ENCODE results near the gene LANCL1.
"Not testable (repeated sequence)": the region's sequence is repeated elsewhere in the genome, so short reads cannot be mapped to it uniquely, and the experiment has no call there.

Gene LANCL1

DNA sequence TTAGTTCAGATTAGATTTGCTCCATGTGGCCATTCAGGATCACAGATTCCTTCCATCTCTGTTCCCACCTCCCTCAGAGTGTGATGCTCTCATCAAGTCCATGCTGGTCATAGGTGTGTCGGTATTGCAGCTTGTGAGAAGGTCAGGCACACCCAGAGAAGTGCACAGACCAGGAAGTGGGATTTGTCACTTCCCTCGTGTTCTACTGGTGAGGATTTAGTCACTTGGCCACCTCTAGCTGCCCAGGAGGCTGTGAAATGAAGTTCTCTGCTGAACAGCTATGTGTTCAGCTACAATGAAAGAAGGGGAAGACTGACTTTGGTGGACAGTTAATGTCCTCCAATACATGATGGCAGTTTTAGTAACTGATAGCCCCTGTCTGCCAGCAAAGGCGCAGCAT is 3.5 kb upstream of the LANCL1 start:
- peaks cover 10% of the 10 kb centered on the region for H3K36me3 Mint-ChIP-seq (ENCODE audit: insufficient read depth)
- H3K4me3 Mint-ChIP-seq: peak overlapping the region; percentile 18 to 23
- no peak for ATAC-seq (replicated peaks)
- H3K27me3 Mint-ChIP-seq: no peaks in the 10 kb centered on the region
- peaks cover 3 to 16% of the 10 kb centered on the region in 2 donors for H3K9me3 Mint-ChIP-seq
- H3K4me1 Mint-ChIP-seq (ENCODE audit: low read depth in 2 of 2): peaks cover 29 to 44% of the 10 kb centered on the region in 2 donors
- no peak for DNase-seq
- H3K27ac Mint-ChIP-seq: peak overlapping the region; percentile 38 to 57

DNA sequence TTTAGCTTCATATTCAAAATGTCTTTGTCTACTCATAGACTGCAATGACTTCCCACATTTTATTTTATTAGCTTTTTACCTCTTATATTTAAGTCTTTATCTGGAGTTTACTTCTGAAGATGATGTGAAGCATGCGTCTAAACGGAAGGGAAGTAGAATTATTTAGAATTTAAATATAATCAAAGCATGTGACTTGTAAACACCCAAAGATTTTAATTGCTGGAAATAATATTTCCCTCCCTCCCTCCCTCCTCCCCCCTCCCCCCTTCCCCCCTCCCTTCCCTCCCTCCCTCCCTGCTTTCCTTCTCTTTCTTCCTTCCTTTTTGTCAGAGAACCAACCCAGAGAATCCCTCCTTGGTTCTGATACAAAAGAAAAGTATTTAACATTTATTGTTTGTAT is 2.1 kb upstream of the LANCL1 start:
- DNase-seq (no peak), ATAC-seq (replicated peaks) (no peak)
- peak overlapping the region; percentile 99 for H3K27ac Mint-ChIP-seq
- H3K9me3 Mint-ChIP-seq: peaks cover 0 to 4% of the 10 kb centered on the region in 2 donors
- no peaks in the 10 kb centered on the region for H3K27me3 Mint-ChIP-seq
- H3K4me3 Mint-ChIP-seq: peak overlapping the region; percentile 97 to 99
- peaks cover 33 to 53% of the 10 kb centered on the region in 2 donors for H3K4me1 Mint-ChIP-seq (ENCODE audit: low read depth in 2 of 2)
- H3K36me3 Mint-ChIP-seq (ENCODE audit: insufficient read depth): peaks cover 15% of the 10 kb centered on the region

DNA sequence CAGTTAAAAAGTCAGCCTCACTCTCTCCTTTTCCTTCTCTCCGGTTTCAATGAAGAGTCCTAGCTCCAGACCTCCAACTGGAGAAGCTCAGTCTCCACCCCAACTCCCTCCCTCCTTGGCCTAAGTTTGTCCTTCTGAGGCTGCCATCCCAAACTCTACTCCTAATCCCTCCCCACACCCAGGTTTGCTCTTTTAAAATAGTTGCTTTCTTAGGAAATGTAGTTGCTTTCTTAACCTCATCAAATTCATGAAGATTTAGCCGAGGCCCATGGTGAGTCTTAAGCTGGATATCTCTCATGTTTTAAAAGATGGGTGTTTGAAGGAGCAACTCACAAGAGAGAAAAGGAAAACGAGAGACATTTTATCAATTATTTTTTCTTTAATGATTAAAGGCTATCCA is 937 bp upstream of the LANCL1 start:
- Mint-ChIP-seq H3K4me1 (ENCODE audit: low read depth in 2 of 2) (peaks cover 33 to 62% of the 10 kb centered on the region in 2 donors), H3K27ac (peak overlapping the region; percentile 99), H3K27me3 (no peaks in the 10 kb centered on the region), H3K4me3 (peak overlapping the region; percentile 97 to 99), H3K36me3 (ENCODE audit: insufficient read depth) (peaks cover 20% of the 10 kb centered on the region), H3K9me3 (no peaks in the 10 kb centered on the region)
- DNase-seq (peak in 1 of 3 experiments; percentile 3), ATAC-seq (replicated peaks) (no peak)

DNA sequence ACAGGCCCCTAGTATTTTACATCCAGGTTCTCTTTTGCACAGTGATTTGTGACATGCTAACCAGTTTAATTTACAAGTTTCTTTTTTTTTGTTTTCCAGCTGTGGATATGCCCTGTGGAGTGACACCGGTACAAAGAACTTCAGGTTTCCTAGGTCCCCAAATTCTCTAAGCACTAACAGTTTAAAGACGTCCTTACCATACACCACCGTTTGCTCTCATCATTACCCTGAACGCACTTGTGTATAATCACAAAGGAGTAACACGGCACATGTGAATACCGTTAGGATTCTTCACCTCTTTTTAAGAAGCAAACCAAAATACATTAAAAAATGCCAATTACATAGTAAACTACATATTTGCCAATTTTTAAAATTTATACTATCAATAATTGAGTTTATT is 853 bp downstream of the LANCL1 start:
- H3K4me1 Mint-ChIP-seq (ENCODE audit: low read depth in 2 of 2): peaks cover 31 to 63% of the 10 kb centered on the region in 2 donors
- ATAC-seq (replicated peaks): no peak
- H3K9me3 Mint-ChIP-seq: no peaks in the 10 kb centered on the region
- peak in 1 of 3 experiments; percentile 3 for DNase-seq
- no peaks in the 10 kb centered on the region for H3K27me3 Mint-ChIP-seq
- peaks cover 34% of the 10 kb centered on the region for H3K36me3 Mint-ChIP-seq (ENCODE audit: insufficient read depth)
- H3K4me3 Mint-ChIP-seq: peak overlapping the region; percentile 97 to 99
- H3K27ac Mint-ChIP-seq: peak overlapping the region; percentile 99

DNA sequence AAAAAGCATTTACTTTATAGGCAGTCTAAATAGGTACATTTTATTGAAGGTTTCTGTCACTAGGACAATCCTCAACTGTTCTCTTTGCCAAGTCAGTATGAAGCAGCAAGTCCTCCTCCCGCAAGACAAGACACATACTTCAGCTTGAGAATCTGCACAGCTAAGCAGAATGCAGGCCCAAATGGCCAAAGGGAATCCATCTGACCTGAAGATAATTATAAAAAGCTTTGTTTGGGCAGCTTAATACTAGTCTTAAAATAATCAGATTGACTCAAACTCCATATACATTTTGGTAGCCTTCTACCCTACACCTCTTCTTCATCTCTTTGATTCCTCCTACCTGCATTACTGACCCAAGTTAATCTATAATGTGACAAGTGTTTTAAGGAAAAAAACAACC is 1.8 kb downstream of the LANCL1 start:
- Mint-ChIP-seq H3K27ac (peak overlapping the region; percentile 65 to 99), H3K4me3 (peak overlapping the region; percentile 15 to 97)

DNA sequence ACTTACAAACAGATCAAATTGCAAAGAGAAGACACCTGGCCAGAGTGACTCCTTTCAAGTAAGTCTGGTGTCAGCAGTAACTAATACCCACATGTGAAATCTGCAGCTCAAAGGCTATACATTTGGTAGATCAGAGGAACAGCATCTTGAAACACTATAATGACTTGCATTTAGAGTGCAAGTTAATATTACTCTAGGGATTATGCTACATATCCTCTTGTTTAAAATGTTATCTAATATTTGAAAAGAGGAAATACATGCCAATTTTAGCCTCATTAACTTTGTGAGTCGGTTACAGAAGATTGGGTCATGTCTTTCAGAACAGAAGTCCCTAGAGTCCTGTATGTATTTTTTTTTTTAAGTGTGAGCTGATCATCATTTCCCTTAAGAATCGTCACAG is 15.2 kb downstream of the LANCL1 start:
- H3K36me3 Mint-ChIP-seq (ENCODE audit: insufficient read depth): peaks cover 15% of the 10 kb centered on the region
- H3K4me3 Mint-ChIP-seq: no peak overlapping the region
- DNase-seq (no peak), ATAC-seq (replicated peaks) (no peak)
- H3K9me3 Mint-ChIP-seq: no peaks in the 10 kb centered on the region
- peak overlapping the region in 1 of 2 donors; percentile 19 for H3K27ac Mint-ChIP-seq
- no peaks in the 10 kb centered on the region for H3K27me3 Mint-ChIP-seq
- H3K4me1 Mint-ChIP-seq (ENCODE audit: low read depth in 2 of 2): peaks cover 5 to 15% of the 10 kb centered on the region in 2 donors

More for the DNA sequence above, 1.8 kb downstream of the LANCL1 start:
- no peaks in the 10 kb centered on the region for H3K9me3 Mint-ChIP-seq
- no peak for ATAC-seq (replicated peaks)
- H3K36me3 Mint-ChIP-seq (ENCODE audit: insufficient read depth): peaks cover 42% of the 10 kb centered on the region
- peaks cover 24 to 54% of the 10 kb centered on the region in 2 donors for H3K4me1 Mint-ChIP-seq (ENCODE audit: low read depth in 2 of 2)
- DNase-seq: no peak
- no peaks in the 10 kb centered on the region for H3K27me3 Mint-ChIP-seq

DNA sequence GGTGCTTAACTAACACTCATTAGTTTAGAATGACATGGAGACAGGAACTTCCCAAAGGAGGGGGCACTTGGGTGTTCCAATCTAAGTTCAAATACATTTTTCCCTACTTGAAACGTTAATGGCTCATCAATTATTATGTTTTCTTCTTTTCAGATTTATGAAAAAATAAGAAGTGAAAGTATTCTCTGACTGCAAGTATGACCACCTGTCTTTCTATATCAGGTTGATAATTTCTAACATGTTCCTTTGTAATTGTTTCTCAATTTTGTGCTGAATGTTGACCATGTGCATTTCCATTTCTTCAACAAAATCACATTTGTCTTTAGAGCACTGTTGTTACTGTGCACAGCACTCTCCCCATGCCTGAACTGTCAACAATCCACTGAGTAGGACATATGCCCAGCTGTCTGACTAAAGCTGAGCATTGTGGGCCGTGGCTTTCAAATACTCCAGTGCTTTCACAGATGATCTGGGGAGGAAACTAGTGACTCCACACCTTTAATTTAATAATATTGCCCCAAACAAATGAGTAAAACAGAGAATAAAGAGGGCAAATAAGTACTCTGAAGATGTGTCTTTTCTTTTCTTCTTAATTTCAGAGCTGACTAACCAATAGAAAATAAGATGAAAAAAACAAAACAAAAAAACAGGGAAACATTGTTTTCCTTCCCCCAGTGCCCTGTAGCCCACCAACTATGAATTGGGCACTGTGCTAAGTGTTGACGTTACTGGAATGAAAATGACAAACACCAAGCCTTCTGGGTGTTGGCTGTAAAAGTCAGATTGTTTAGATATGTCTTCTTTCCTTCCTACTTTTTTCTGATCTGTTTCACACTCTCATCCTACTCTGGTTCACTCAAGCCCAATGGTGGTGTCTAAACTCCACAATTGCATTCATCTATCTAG is 16.0 kb downstream of the LANCL1 start:
- Mint-ChIP-seq H3K4me1 (ENCODE audit: low read depth in 2 of 2) (peaks cover 5 to 14% of the 10 kb centered on the region in 2 donors), H3K4me3 (no peak overlapping the region), H3K36me3 (ENCODE audit: insufficient read depth) (peaks cover 19% of the 10 kb centered on the region), H3K9me3 (no peaks in the 10 kb centered on the region), H3K27ac (peak overlapping the region in 1 of 2 donors; percentile 19), H3K27me3 (no peaks in the 10 kb centered on the region)
- no peak for DNase-seq
- no peak for ATAC-seq (replicated peaks)

DNA sequence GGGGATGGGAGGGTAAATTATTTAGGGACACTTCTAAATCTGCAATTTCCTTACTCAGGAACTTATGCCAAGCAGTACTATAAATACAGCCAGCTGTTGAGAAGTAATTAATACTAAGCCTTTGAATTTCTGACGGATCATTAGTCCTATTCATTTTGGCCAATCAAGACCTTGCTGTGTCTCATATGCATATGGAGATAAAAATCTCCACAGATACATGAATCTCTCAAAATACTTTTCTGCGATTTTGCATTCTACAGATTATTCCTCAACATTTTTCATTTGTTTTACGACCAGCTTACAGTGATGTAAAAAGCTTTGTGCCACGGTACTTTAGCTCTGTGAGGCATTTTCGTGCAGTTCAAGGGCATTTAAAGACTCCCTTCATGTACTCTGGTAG is 16.7 kb downstream of the LANCL1 start:
- Mint-ChIP-seq H3K9me3 (no peaks in the 10 kb centered on the region), H3K4me3 (no peak overlapping the region), H3K27ac (no peak overlapping the region), H3K36me3 (ENCODE audit: insufficient read depth) (peaks cover 19% of the 10 kb centered on the region), H3K27me3 (no peaks in the 10 kb centered on the region), H3K4me1 (ENCODE audit: low read depth in 2 of 2) (peaks cover 5 to 16% of the 10 kb centered on the region in 2 donors)
- ATAC-seq (replicated peaks) (no peak), DNase-seq (no peak)

DNA sequence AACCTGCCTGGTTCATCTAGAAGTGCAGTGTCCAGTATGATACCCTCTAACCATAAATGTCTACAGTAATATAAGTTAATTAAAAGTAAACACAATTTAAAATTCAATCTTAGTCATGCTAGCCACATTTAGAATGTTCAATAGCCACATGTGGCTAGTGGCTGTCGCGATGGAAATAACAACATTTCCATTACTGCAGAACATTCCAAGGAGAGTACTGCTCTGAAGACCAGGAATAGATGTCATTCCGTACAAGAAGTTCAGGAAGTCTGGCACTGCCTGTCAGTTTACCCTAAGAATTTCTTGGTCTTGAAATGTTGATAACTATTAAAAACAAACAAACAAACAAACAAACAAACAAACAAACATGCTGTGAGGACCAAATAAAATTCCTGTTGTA is 17.2 kb downstream of the LANCL1 start:
- peaks cover 19% of the 10 kb centered on the region for H3K36me3 Mint-ChIP-seq (ENCODE audit: insufficient read depth)
- no peak for DNase-seq
- H3K4me1 Mint-ChIP-seq (ENCODE audit: low read depth in 2 of 2): peaks cover 5 to 19% of the 10 kb centered on the region in 2 donors
- ATAC-seq (replicated peaks): no peak
- H3K9me3 Mint-ChIP-seq: no peaks in the 10 kb centered on the region
- H3K4me3 Mint-ChIP-seq: no peak overlapping the region
- no peaks in the 10 kb centered on the region for H3K27me3 Mint-ChIP-seq
- H3K27ac Mint-ChIP-seq: no peak overlapping the region

DNA sequence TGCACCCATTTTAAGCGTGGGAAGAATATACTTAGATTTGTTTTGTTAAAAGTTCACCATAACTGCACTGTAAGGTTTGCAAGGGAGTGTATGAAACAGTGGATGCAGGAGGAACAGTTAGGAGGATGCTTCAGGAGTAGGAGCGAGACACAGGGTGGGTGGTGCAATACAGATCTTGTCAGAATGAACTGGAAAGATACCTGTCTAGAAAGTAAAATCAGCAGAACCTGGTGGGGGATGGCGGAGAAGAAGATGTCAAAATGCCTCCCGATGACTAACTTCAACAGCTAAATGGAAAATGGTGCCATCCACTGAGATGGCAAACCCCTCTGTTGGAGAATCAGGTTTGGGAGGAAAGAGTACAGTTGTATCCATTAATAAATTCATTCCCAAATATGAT is 18.2 kb downstream of the LANCL1 start:
- Mint-ChIP-seq H3K36me3 (ENCODE audit: insufficient read depth) (peaks cover 26% of the 10 kb centered on the region), H3K27ac (peak overlapping the region in 1 of 2 donors; percentile 7), H3K4me3 (no peak overlapping the region), H3K27me3 (no peaks in the 10 kb centered on the region), H3K4me1 (ENCODE audit: low read depth in 2 of 2) (peaks cover 5 to 25% of the 10 kb centered on the region in 2 donors), H3K9me3 (no peaks in the 10 kb centered on the region)
- no peak for ATAC-seq (replicated peaks)
- no peak for DNase-seq

DNA sequence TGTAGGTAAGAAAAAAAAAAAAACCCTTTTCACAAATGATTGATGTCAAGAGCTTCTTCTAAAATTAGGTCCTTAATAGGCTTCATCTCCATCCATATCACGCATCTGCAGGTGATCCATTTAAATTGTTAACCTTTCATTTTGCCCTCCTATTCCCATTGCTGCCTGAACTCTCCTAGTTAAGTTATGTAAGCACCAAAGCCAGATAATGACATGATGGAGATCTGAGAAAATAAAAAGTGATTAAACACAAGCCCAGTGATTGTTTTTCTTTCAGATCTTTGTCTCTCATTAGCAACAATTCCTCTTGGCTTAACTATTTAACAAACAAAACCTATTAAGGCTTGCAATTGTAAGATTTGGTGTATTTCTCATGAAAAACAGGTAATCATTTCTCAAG is 20.0 kb downstream of the LANCL1 start:
- Mint-ChIP-seq H3K9me3 (no peaks in the 10 kb centered on the region), H3K4me3 (no peak overlapping the region), H3K27me3 (no peaks in the 10 kb centered on the region), H3K4me1 (ENCODE audit: low read depth in 2 of 2) (peaks cover 5 to 27% of the 10 kb centered on the region in 2 donors), H3K27ac (peak overlapping the region; percentile 32 to 58), H3K36me3 (ENCODE audit: insufficient read depth) (peaks cover 28% of the 10 kb centered on the region)
- ATAC-seq (replicated peaks): no peak
- DNase-seq: no peak

DNA sequence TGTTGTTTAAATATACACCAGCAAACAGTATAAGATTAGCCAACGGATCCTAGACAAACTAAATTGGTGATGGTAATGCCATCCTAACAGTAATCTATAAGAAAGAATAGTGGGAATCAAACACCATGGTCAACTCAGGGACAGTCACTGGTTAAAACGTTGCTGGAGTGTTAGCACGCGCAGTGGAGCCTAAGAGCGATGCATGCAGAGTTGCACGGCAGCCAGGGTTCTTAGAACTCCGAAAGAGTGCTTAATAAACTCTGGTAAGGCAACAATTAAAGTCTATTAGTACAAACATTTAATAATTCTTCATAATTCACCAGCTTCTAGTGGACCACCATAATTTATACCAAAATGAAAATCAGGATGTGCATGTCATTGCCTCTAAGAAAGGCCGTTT is 22.2 kb downstream of the LANCL1 start:
- Mint-ChIP-seq H3K27ac (peak overlapping the region in 1 of 2 donors; percentile 6), H3K9me3 (no peaks in the 10 kb centered on the region), H3K4me3 (no peak overlapping the region), H3K36me3 (ENCODE audit: insufficient read depth) (peaks cover 38% of the 10 kb centered on the region), H3K4me1 (ENCODE audit: low read depth in 2 of 2) (peaks cover 9 to 35% of the 10 kb centered on the region in 2 donors), H3K27me3 (no peaks in the 10 kb centered on the region)
- DNase-seq: no peak
- ATAC-seq (replicated peaks): no peak

DNA sequence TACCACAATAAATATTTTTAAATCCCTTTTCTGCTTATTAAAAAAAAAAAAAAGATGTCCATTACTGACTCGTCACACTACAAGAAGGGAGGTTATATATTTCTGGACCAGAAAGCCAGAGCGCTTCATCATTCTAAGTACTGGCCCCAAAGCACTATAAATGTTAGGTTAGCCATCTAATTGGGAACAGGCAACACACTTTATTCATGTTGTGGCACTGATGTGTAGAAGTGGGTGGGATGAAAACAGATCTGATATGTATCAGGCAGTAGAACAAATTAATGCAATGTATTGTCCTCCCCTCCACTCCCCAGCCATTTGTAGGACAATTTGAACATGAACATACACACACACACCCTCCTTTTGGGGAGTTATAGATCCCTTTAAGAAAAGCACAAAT is 24.4 kb downstream of the LANCL1 start:
- Mint-ChIP-seq H3K36me3 (ENCODE audit: insufficient read depth) (peaks cover 39% of the 10 kb centered on the region), H3K4me3 (no peak overlapping the region), H3K27ac (no peak overlapping the region), H3K27me3 (no peaks in the 10 kb centered on the region), H3K4me1 (ENCODE audit: low read depth in 2 of 2) (peaks cover 9 to 42% of the 10 kb centered on the region in 2 donors), H3K9me3 (peaks cover 12 to 14% of the 10 kb centered on the region in 2 donors)
- DNase-seq (no peak), ATAC-seq (replicated peaks) (no peak)

DNA sequence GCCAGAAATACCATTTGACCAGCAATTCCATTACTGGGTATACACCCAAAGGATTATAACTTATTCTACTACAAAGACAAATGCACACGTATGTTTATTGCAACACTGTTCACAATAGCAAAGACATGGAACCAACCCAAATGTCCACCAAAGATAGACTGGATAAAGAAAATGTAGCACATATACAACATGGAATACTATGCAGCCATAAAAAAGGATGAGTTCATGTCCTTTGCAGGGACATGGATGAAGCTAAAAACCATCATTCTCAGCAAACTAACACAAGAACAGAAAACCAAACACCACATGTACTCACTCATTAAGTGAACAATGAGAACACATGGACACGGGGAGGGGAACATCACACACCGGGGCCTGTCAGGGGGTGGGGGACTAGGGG is 25.6 kb downstream of the LANCL1 start:
- H3K4me3 Mint-ChIP-seq; ATAC-seq (replicated peaks); H3K27ac Mint-ChIP-seq; DNase-seq; H3K27me3 Mint-ChIP-seq: not testable (repeated sequence)
- peaks cover 12 to 47% of the 10 kb centered on the region in 2 donors for H3K4me1 Mint-ChIP-seq (ENCODE audit: low read depth in 2 of 2)
- H3K9me3 Mint-ChIP-seq: peaks cover 12 to 15% of the 10 kb centered on the region in 2 donors
- H3K36me3 Mint-ChIP-seq (ENCODE audit: insufficient read depth): peaks cover 38% of the 10 kb centered on the region

Measured in effector memory CD8-positive, alpha-beta T cell (primary cell).